ENCODE data around the gene ADAMTS16. TPM values are rescaled to one million over a fixed set of nuclear protein-coding genes. Genes with fewer than 3 reads are reported as not detected.

The ADAMTS16 gene
- total RNA-seq, 1 experiment from 2014 or later = not detected

GRCh38 chr5:5270958-5271785 lies 131.0 kb downstream of the ADAMTS16 start:
- CTCF ChIA-PET = no interaction called here
- Mint-ChIP-seq H3K4me1 (ENCODE audit: low read depth, unreplicated experiment) (no peaks in the 10 kb centered on the region), H3K27ac (ENCODE audit: unreplicated experiment) (no peak overlapping the region), H3K27me3 (ENCODE audit: unreplicated experiment) (no peaks in the 10 kb centered on the region), H3K9me3 (ENCODE audit: low read depth, unreplicated experiment) (peaks cover 6% of the 10 kb centered on the region), H3K4me3 (ENCODE audit: low read depth, unreplicated experiment) (no peak overlapping the region), H3K36me3 (ENCODE audit: insufficient read depth, unreplicated experiment) (no peaks in the 10 kb centered on the region)
- intact Hi-C loops (cut with micrococcal nuclease; ENCODE audit: unreplicated experiment) = no loop called here
- DNase-seq = peak; percentile 44
- no peak for TF ChIP-seq CTCF (IDR thresholded peaks at IDR 0.05; ENCODE audit: unreplicated experiment)
- BruUV-seq (replicated peaks) = no TSS peak

GRCh38 chr5:5271786-5272321 lies 131.7 kb downstream of the ADAMTS16 start:
- no peak for TF ChIP-seq CTCF (IDR thresholded peaks at IDR 0.05; ENCODE audit: unreplicated experiment)
- Mint-ChIP-seq H3K36me3 (ENCODE audit: insufficient read depth, unreplicated experiment) (no peaks in the 10 kb centered on the region), H3K4me1 (ENCODE audit: low read depth, unreplicated experiment) (no peaks in the 10 kb centered on the region), H3K9me3 (ENCODE audit: low read depth, unreplicated experiment) (peaks cover 4% of the 10 kb centered on the region), H3K27ac (ENCODE audit: unreplicated experiment) (no peak overlapping the region), H3K27me3 (ENCODE audit: unreplicated experiment) (no peaks in the 10 kb centered on the region), H3K4me3 (ENCODE audit: low read depth, unreplicated experiment) (no peak overlapping the region)
- DNase-seq = no peak
- intact Hi-C loops (cut with micrococcal nuclease; ENCODE audit: unreplicated experiment) = no loop called here
- BruUV-seq (replicated peaks) = no TSS peak
- CTCF ChIA-PET = no interaction called here

- no peak for DNase-seq
- no TSS peak for BruUV-seq (replicated peaks)
- Mint-ChIP-seq H3K27ac (ENCODE audit: unreplicated experiment) (no peak overlapping the region), H3K27me3 (ENCODE audit: unreplicated experiment) (no peaks in the 10 kb centered on the region), H3K4me1 (ENCODE audit: low read depth, unreplicated experiment) (no peaks in the 10 kb centered on the region), H3K9me3 (ENCODE audit: low read depth, unreplicated experiment) (peaks cover 4% of the 10 kb centered on the region), H3K36me3 (ENCODE audit: insufficient read depth, unreplicated experiment) (no peaks in the 10 kb centered on the region), H3K4me3 (ENCODE audit: low read depth, unreplicated experiment) (no peak overlapping the region)
- intact Hi-C loops (cut with micrococcal nuclease; ENCODE audit: unreplicated experiment) = no loop called here
- CTCF ChIA-PET = no interaction called here
- TF ChIP-seq CTCF (IDR thresholded peaks at IDR 0.05; ENCODE audit: unreplicated experiment) = no peak
These were observed 133.3 kb downstream of the ADAMTS16 start for GRCh38 chr5:5273398-5273797.

- BruUV-seq (replicated peaks) = no TSS peak
- Mint-ChIP-seq H3K9me3 (ENCODE audit: low read depth, unreplicated experiment) (peaks cover 4% of the 10 kb centered on the region), H3K4me3 (ENCODE audit: low read depth, unreplicated experiment) (no peak overlapping the region), H3K27me3 (ENCODE audit: unreplicated experiment) (no peaks in the 10 kb centered on the region), H3K27ac (ENCODE audit: unreplicated experiment) (no peak overlapping the region), H3K4me1 (ENCODE audit: low read depth, unreplicated experiment) (no peaks in the 10 kb centered on the region), H3K36me3 (ENCODE audit: insufficient read depth, unreplicated experiment) (no peaks in the 10 kb centered on the region)
- CTCF ChIA-PET = no interaction called here
- intact Hi-C loops (cut with micrococcal nuclease; ENCODE audit: unreplicated experiment) = no loop called here
- no peak for DNase-seq
- no peak for TF ChIP-seq CTCF (IDR thresholded peaks at IDR 0.05; ENCODE audit: unreplicated experiment)
These were observed 133.8 kb downstream of the ADAMTS16 start for GRCh38 chr5:5273976-5274375.
